Measurements from ENCODE around the gene ALK. TPM values are rescaled to one million over a fixed set of nuclear protein-coding genes. Genes with fewer than 3 reads are reported as not detected.
"Not testable (repeated sequence)": the region's sequence is repeated elsewhere in the genome, so short reads cannot be mapped to it uniquely, and the experiment has no call there.

The ALK gene
- polyA plus RNA-seq, 2 of the 4 experiments (the other 2 are of a cell fraction) = not detected

- TF ChIP-seq KDM1A (IDR thresholded peaks at IDR 0.05; ENCODE audit: low read depth) (0 out of 2 replicates have a peak, but pooled peaks have one; percentile 8), REST (IDR thresholded peaks at IDR 0.05) (no peak), CTCF (IDR thresholded peaks at IDR 0.05) (no peak), NFE2L2 (conservative IDR thresholded peaks at IDR 0.05; ENCODE audit: low read length) (no peak), BHLHE40 (IDR thresholded peaks at IDR 0.05; ENCODE audit: low read depth, low read length) (no peak), FOXS1 (CRISPR knock-in tag; IDR thresholded peaks at IDR 0.05) (no peak), CHD2 (IDR thresholded peaks at IDR 0.05; ENCODE audit: low read length, partially characterized antibody) (no peak), CHD4 (IDR thresholded peaks at IDR 0.05; ENCODE audit: borderline replicate concordance) (0 out of 2 replicates have a peak, but pooled peaks have one; percentile 16)
- DNase-seq (ENCODE audit: low read depth in 1 of 2, low spot score in 1 of 2) (peak in 1 of 2 experiments; percentile 22), ATAC-seq (peak; percentile 38 to 56; a peak in 5 of 6 replicates), FAIRE-seq (no peak)
- CTCF ChIA-PET = interaction anchor here (0.5 to 0.7 kb wide), 3 partner anchors 10 to 348 kb away, joined by 3 read pairs; no protein-coding TSS in a partner anchor
- Histone ChIP-seq H3K4me2 (no peak overlapping the region), H3K9me3 (no peaks in the 10 kb centered on the region), H3K4me3 (no peak overlapping the region), H3K4me1 (no peaks in the 10 kb centered on the region), H3K27ac (no peak overlapping the region)
- 67% methylated on average over 10 of the region's 10 CpGs for WGBS (ENCODE audit: missing lambda C conversion rate)
- POLR2A ChIA-PET = no interaction called here
Observed at GRCh38 chr2:29245742-29246382, 675.5 kb downstream of the ALK start.

- H3K9me3 ChIP-seq; H3K4me1 ChIP-seq; H3K4me3 ChIP-seq; CTCF ChIA-PET; FAIRE-seq; POLR2A ChIA-PET; ATAC-seq; H3K27ac ChIP-seq; H3K4me2 ChIP-seq; DNase-seq (ENCODE audit: low read depth in 1 of 2, low spot score in 1 of 2): not testable (repeated sequence)
- TF ChIP-seq CHD4 (IDR thresholded peaks at IDR 0.05; ENCODE audit: borderline replicate concordance) (0 out of 2 replicates have a peak, but pooled peaks have one; percentile 43), KDM1A (IDR thresholded peaks at IDR 0.05; ENCODE audit: low read depth) (peak; percentile 54; the same call in 1 of the 2 replicates)
- WGBS (ENCODE audit: missing lambda C conversion rate) = 64% methylated on average over 3 of the region's 3 CpGs
Observed at GRCh38 chr2:29245035-29245741, 676.2 kb downstream of the ALK start.

- CTCF ChIA-PET = no interaction called here
- H3K9me3 ChIP-seq = no peaks in the 10 kb centered on the region
- FAIRE-seq = no peak
- H3K4me2 ChIP-seq = no peak overlapping the region
- POLR2A ChIA-PET = no interaction called here
- WGBS (ENCODE audit: missing lambda C conversion rate) = 16% methylated on average over 9 of the region's 9 CpGs
- no peak overlapping the region for H3K4me3 ChIP-seq
- no peak for ATAC-seq
- DNase-seq (ENCODE audit: low read depth in 1 of 2, low spot score in 1 of 2) = no peak
- H3K4me1 ChIP-seq = no peaks in the 10 kb centered on the region
- H3K27ac ChIP-seq = no peak overlapping the region
- no peak for TF ChIP-seq KDM1A (IDR thresholded peaks at IDR 0.05; ENCODE audit: low read depth)
- no peak for TF ChIP-seq POLR2AphosphoS2 (conservative IDR thresholded peaks at IDR 0.05; ENCODE audit: low read length)
- TF ChIP-seq JUN (IDR thresholded peaks at IDR 0.05) = no peak
- TF ChIP-seq HOXB5 (CRISPR knock-in tag; IDR thresholded peaks at IDR 0.05) = no peak
- no peak for TF ChIP-seq HOXB13 (CRISPR knock-in tag; IDR thresholded peaks at IDR 0.05; ENCODE audit: low read depth)
- TF ChIP-seq NR3C1 (IDR thresholded peaks at IDR 0.05) = no peak
- no peak for TF ChIP-seq EHF (CRISPR knock-in tag; IDR thresholded peaks at IDR 0.05)
- TF ChIP-seq EHMT2 (IDR thresholded peaks at IDR 0.05; ENCODE audit: low read depth) = no peak
- TF ChIP-seq EP300 (IDR thresholded peaks at IDR 0.05) = no peak
- TF ChIP-seq ZFP36 (IDR thresholded peaks at IDR 0.05; ENCODE audit: borderline replicate concordance, partially characterized antibody) = no peak
- TF ChIP-seq CBX2 (IDR thresholded peaks at IDR 0.05; ENCODE audit: borderline replicate concordance, low read depth) = no peak
- TF ChIP-seq HEYL (CRISPR knock-in tag; IDR thresholded peaks at IDR 0.05) = no peak
- TF ChIP-seq E2F6 (IDR thresholded peaks at IDR 0.05; ENCODE audit: borderline replicate concordance, low read depth) = no peak
- TF ChIP-seq CHD4 (IDR thresholded peaks at IDR 0.05; ENCODE audit: borderline replicate concordance) = no peak
- no peak for TF ChIP-seq FOXS1 (CRISPR knock-in tag; IDR thresholded peaks at IDR 0.05)
- no peak for TF ChIP-seq PHF8 (IDR thresholded peaks at IDR 0.05; ENCODE audit: borderline replicate concordance, low read depth)
- no peak for TF ChIP-seq POLR2A (IDR thresholded peaks at IDR 0.05; ENCODE audit: low read length)
Observed at GRCh38 chr2:29242621-29243375, 678.6 kb downstream of the ALK start.

Data from A549 (cell line).